Left lung (tissue), 10 donors: ENCODE data around the gene TRIM15. TPM values are rescaled to one million over a fixed set of nuclear protein-coding genes. Genes with fewer than 3 reads are reported as not detected.

Experiments used
- ATAC-seq: fragments of 200-7000 bp; cut with Tn5 transposase; one replicate; pipeline ENCODE4 v1.9.1; 2020; ENCODE audit warnings: moderate library complexity
- DNase-seq, 4 donors: peaks; one replicate each; pipeline ENCODE4 v3.0.0-alpha.2; 2013 to 2020
- H3K27ac ChIP-seq, 2 donors: fragments of 200-600 bp; sonication (generic) in 1 of 2; one replicate each; pipeline versions ENCODE4 v1.5.0 to v1.8.0; 2020 to 2021
- H3K27me3 ChIP-seq, 2 donors: fragments of 200-600 bp; sonication (generic) in 1 of 2; one replicate each; pipeline versions ENCODE4 v1.5.0 to v1.8.0; 2020 to 2021
- H3K36me3 ChIP-seq, 2 donors: fragments of 200-600 bp; sonication (generic) in 1 of 2; one replicate each; pipeline versions ENCODE4 v1.5.0 to v1.8.0; 2020 to 2021
- H3K4me1 ChIP-seq, 2 donors: fragments of 200-600 bp; one replicate each; pipeline ENCODE4 v1.8.0; 2021
- H3K4me3 ChIP-seq, 2 donors: fragments of 200-600 bp; sonication (generic) in 1 of 2; one replicate each; pipeline versions ENCODE4 v1.5.0 to v1.8.0; 2020 to 2021; ENCODE audit warnings: mild to moderate bottlenecking in 1 of 2
- H3K9me3 ChIP-seq, 2 donors: fragments of 200-600 bp; sonication (generic) in 1 of 2; one replicate each; pipeline versions ENCODE4 v1.5.0 to v1.8.0; 2020 to 2021
- intact Hi-C, 2 donors: fragments of 100-400 bp; cut with DNase I; formaldehyde crosslinking; loops; one replicate each; pipeline versions ENCODE4 v1.11.2 to v1.14.2; 2022
- polyA plus RNA-seq, 6 donors: library from polyadenylated mRNA; unstranded; fragments of 120-200 nt; gene quantifications; one replicate each; pipeline ENCODE4 v1.2.1, GENCODE V29; 2013; ENCODE audit not compliant: insufficient read length in 6 of 6
- total RNA-seq, 2 donors: library from RNA; stranded (reverse); fragmentation: NEBNext Ultra II Directional; extraction: Animal tissue kit (Norgen Biotek cat#: 25700); gene quantifications; one replicate each; pipeline ENCODE4 v1.2.1, GENCODE V29; 2021
- TF ChIP-seq, protein P1 (sequence below), 2 donors: fragments of 200-600 bp; sonication (generic) in 1 of 2; IDR thresholded peaks; one replicate each; pipeline versions ENCODE4 v1.5.0 to v1.8.0; 2021; ENCODE audit warnings: antibody characterized with exemption in 2 of 2
- donor health status: DM: no; HTN: yes; CAD: no.
- donor health status: DM: no; HTN: no; CAD: no.

TRIM15 gene
- total and polyA plus RNA-seq, 8 donors, result not detected

- DNase-seq (peak in 2 of 4 donors; percentile 12 to 43), ATAC-seq (peak; percentile 91)
- H3K27ac ChIP-seq, result no peak overlapping the region
- H3K4me1 ChIP-seq, result peaks cover 6 to 10% of the 10 kb centered on the region in 2 donors
- no peaks in the 10 kb centered on the region for H3K9me3 ChIP-seq
- TF ChIP-seq, protein P1, sequence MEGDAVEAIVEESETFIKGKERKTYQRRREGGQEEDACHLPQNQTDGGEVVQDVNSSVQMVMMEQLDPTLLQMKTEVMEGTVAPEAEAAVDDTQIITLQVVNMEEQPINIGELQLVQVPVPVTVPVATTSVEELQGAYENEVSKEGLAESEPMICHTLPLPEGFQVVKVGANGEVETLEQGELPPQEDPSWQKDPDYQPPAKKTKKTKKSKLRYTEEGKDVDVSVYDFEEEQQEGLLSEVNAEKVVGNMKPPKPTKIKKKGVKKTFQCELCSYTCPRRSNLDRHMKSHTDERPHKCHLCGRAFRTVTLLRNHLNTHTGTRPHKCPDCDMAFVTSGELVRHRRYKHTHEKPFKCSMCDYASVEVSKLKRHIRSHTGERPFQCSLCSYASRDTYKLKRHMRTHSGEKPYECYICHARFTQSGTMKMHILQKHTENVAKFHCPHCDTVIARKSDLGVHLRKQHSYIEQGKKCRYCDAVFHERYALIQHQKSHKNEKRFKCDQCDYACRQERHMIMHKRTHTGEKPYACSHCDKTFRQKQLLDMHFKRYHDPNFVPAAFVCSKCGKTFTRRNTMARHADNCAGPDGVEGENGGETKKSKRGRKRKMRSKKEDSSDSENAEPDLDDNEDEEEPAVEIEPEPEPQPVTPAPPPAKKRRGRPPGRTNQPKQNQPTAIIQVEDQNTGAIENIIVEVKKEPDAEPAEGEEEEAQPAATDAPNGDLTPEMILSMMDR (IDR thresholded peaks at IDR 0.05), result peak; percentile 71 to 82
- H3K27me3 ChIP-seq, result peaks cover 25 to 62% of the 10 kb centered on the region in 2 donors
- no peak overlapping the region for H3K4me3 ChIP-seq
- H3K36me3 ChIP-seq, result no peaks in the 10 kb centered on the region
- intact Hi-C loops, result no loop called here
These were observed 6.6 kb downstream of the TRIM15 start for GRCh38 chr6:30169658-30170614.

DNA sequence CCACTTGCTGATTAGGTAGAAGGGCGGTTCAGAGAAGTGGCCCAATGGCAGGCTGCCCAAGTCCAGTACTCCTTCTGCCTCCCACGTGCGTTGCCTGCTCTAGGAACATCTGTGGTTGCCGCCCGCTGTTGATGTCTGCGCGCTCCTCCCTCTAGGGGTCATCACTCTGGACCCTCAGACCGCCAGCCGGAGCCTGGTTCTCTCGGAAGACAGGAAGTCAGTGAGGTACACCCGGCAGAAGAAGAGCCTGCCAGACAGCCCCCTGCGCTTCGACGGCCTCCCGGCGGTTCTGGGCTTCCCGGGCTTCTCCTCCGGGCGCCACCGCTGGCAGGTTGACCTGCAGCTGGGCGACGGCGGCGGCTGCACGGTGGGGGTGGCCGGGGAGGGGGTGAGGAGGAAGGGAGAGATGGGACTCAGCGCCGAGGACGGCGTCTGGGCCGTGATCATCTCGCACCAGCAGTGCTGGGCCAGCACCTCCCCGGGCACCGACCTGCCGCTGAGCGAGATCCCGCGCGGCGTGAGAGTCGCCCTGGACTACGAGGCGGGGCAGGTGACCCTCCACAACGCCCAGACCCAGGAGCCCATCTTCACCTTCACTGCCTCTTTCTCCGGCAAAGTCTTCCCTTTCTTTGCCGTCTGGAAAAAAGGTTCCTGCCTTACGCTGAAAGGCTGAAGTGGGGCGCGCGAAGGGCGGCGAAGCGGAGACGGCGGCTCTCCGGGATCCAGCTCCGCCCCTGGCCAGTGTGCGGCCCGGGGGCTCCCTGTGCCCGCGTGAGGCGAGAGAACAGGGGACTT is 8.5 kb downstream of the TRIM15 start:
- H3K27ac ChIP-seq, result no peak overlapping the region
- H3K27me3 ChIP-seq, result peaks cover 32 to 76% of the 10 kb centered on the region in 2 donors
- H3K9me3 ChIP-seq, result no peaks in the 10 kb centered on the region
- ATAC-seq, result peak; percentile 74
- TF ChIP-seq, protein P1 (IDR thresholded peaks at IDR 0.05), result no peak
- intact Hi-C loops, result no loop called here
- H3K36me3 ChIP-seq, result no peaks in the 10 kb centered on the region
- H3K4me1 ChIP-seq, result peaks cover 6 to 10% of the 10 kb centered on the region in 2 donors
- no peak overlapping the region for H3K4me3 ChIP-seq
- DNase-seq, result peak in 3 of 4 donors; percentile 22 to 78 (median 47)

DNA sequence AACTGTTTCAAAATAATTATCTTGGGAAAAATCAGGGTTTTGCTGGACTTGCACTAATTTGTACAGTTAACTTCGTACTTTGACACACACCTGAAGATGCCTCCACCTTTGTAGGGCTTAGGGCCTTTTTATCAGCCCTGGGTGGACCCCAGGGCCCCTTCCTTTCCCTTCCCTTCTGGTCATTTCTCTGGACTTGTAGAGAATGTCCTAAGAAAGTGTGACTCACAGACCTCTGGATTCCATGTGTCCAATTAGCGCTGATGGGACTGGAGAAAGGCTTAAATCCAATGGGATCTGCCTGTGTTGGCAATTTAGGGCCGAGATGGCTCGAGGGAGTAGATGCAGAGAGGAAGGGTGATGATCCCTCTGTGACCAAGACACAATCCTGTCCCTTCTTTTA is 9.3 kb downstream of the TRIM15 start:
- intact Hi-C loops, result no loop called here
- no peak for ATAC-seq

DNA sequence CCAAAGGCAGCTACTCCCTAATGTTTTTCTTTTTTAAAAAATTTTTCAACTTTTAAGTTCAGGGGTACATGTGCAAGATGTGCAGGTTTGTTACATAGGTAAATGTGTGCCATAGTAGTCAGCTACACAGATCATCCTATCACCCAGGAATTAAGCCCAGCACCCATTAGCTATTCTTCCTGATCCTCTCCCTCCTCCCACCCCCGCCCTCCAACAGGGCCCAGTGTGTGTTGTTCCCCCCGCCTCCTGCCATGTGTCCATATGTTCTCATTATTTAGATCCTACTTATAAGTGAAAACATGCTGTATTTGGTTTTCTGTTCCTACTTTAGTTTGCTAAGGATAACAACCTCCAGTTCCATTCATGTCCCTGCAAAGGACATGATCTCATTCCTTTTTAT is 12.4 kb downstream of the TRIM15 start:
- Histone ChIP-seq H3K4me1 (peaks cover 6 to 10% of the 10 kb centered on the region in 2 donors), H3K27me3 (peaks cover 34 to 80% of the 10 kb centered on the region in 2 donors)

More for the DNA sequence above, 9.3 kb downstream of the TRIM15 start:
- Histone ChIP-seq H3K27me3 (peaks cover 32 to 80% of the 10 kb centered on the region in 2 donors), H3K4me1 (peaks cover 6 to 10% of the 10 kb centered on the region in 2 donors), H3K27ac (no peak overlapping the region), H3K36me3 (no peaks in the 10 kb centered on the region), H3K4me3 (no peak overlapping the region), H3K9me3 (no peaks in the 10 kb centered on the region)
- DNase-seq, result no peak
- TF ChIP-seq, protein P1 (IDR thresholded peaks at IDR 0.05), result no peak

More for the DNA sequence above, 12.4 kb downstream of the TRIM15 start:
- TF ChIP-seq, protein P1 (IDR thresholded peaks at IDR 0.05), result no peak
- H3K9me3 ChIP-seq, result peaks cover 0 to 5% of the 10 kb centered on the region in 2 donors
- DNase-seq (no peak), ATAC-seq (no peak)
- no peak overlapping the region for H3K27ac ChIP-seq
- no peak overlapping the region for H3K4me3 ChIP-seq
- intact Hi-C loops, result no loop called here
- no peaks in the 10 kb centered on the region for H3K36me3 ChIP-seq
